ENCODE measurements around the gene NYNRIN. TPM values are rescaled to one million over a fixed set of nuclear protein-coding genes. Genes with fewer than 3 reads are reported as not detected.

Gene NYNRIN
- total RNA-seq, 1 experiment from 2014 or later: 0.27 TPM

GRCh38 chr14:24458736-24459135 lies 59.9 kb downstream of the NYNRIN start:
- ATAC-seq (no peak), DNase-seq (ENCODE audit: low read depth, low spot score) (no peak)
- H3K79me2 ChIP-seq (ENCODE audit: insufficient read depth, low read length): no peaks in the 10 kb centered on the region
- POLR2A ChIA-PET: no interaction called here
- RAD21 ChIA-PET (ENCODE audit: low non-redundant PET in 1 of 2, low total read pairs in 2 of 2, uncharacterized antibody in 2 of 2, unreplicated experiment in 2 of 2): no interaction called here
- BruUV-seq (replicated peaks): no TSS peak
- intact Hi-C loops (cut with micrococcal nuclease): no loop called here
- no peak overlapping the region for H2AFZ ChIP-seq (ENCODE audit: low read depth, low read length, poor library complexity, severe bottlenecking)
- H3K4me2 ChIP-seq (ENCODE audit: low read length): no peak overlapping the region
- H3K36me3 ChIP-seq (ENCODE audit: control insufficient read depth in 1 of 2, insufficient read depth in 2 of 2, low read length in 2 of 2): no peaks in the 10 kb centered on the region
- no peak for TF ChIP-seq CBX3 (IDR thresholded peaks at IDR 0.05; ENCODE audit: low read depth)
- no peak for TF ChIP-seq FOSL1 (IDR thresholded peaks at IDR 0.05; ENCODE audit: low read depth)
- no peak for TF ChIP-seq TCF7L2 (IDR thresholded peaks at IDR 0.05; ENCODE audit: borderline replicate concordance, extremely low read depth, insufficient read depth, insufficient read length)
- TF ChIP-seq SP1 (IDR thresholded peaks at IDR 0.05; ENCODE audit: low read depth): no peak
- no peak for TF ChIP-seq CTCF (IDR thresholded peaks at IDR 0.05 in 2 of 3, conservative IDR thresholded peaks at IDR 0.05 in 1 of 3; ENCODE audit: borderline replicate concordance in 1 of 3, insufficient read depth in 1 of 3, low read depth in 2 of 3, low read length in 2 of 3)
- no peak for TF ChIP-seq SRF (IDR thresholded peaks at IDR 0.05; ENCODE audit: low read depth)
- TF ChIP-seq EZH2phosphoT487 (IDR thresholded peaks at IDR 0.05; ENCODE audit: borderline replicate concordance): no peak
- no peak for TF ChIP-seq ZFX (IDR thresholded peaks at IDR 0.05)
- no peak for TF ChIP-seq ZNF274 (IDR thresholded peaks at IDR 0.05; ENCODE audit: low read depth, low read length)
- no peak for TF ChIP-seq REST (IDR thresholded peaks at IDR 0.05; ENCODE audit: low read depth)
- no peak for TF ChIP-seq SIN3A (IDR thresholded peaks at IDR 0.05; ENCODE audit: low read depth)
- no peak for TF ChIP-seq YY1 (IDR thresholded peaks at IDR 0.05; ENCODE audit: extremely low read depth, insufficient replicate concordance, low read depth, low read length)
- no peak for TF ChIP-seq ATF3 (IDR thresholded peaks at IDR 0.05)
- TF ChIP-seq RAD21 (IDR thresholded peaks at IDR 0.05; ENCODE audit: low read depth): no peak
- no peak for TF ChIP-seq CEBPB (IDR thresholded peaks at IDR 0.05; ENCODE audit: low read depth)
- TF ChIP-seq JUND (IDR thresholded peaks at IDR 0.05): no peak
- TF ChIP-seq MAX (IDR thresholded peaks at IDR 0.05): no peak
- no peak for TF ChIP-seq EGR1 (IDR thresholded peaks at IDR 0.05; ENCODE audit: low read depth)
- no peak for TF ChIP-seq ZBTB33 (IDR thresholded peaks at IDR 0.05; ENCODE audit: extremely low read depth, insufficient replicate concordance, low read length)
- no peak for TF ChIP-seq EZH2 (IDR thresholded peaks at IDR 0.05)
- CTCF ChIA-PET: no interaction called here
- no peaks in the 10 kb centered on the region for H4K20me1 ChIP-seq (ENCODE audit: insufficient read depth)
- no peak overlapping the region for H3K27ac ChIP-seq (ENCODE audit: low read depth, low read length)
- no peaks in the 10 kb centered on the region for H3K9me2 ChIP-seq (ENCODE audit: insufficient read depth)
- no peaks in the 10 kb centered on the region for H3K27me3 ChIP-seq (ENCODE audit: insufficient read depth, low read length)
- H3K4me1 ChIP-seq (ENCODE audit: control insufficient read depth in 1 of 2, insufficient read depth in 2 of 2, low read length in 2 of 2): no peaks in the 10 kb centered on the region
- no peak overlapping the region for H3K9ac ChIP-seq (ENCODE audit: low read length)
- no peaks in the 10 kb centered on the region; a peak in 1 of 4 replicates for H3K9me3 ChIP-seq (ENCODE audit: control insufficient read depth in 1 of 2, insufficient read depth in 1 of 2, low read depth in 1 of 2, low read length in 2 of 2)
- no peak overlapping the region for H3K4me3 ChIP-seq (replicated peaks in 1 of 2; ENCODE audit: low read depth in 1 of 2, low read length in 2 of 2)

All from HCT116 (cell line).